Smooth muscle cell of the coronary artery (primary cell): Measurements from ENCODE around the gene NKX6-2. TPM values are rescaled to one million over a fixed set of nuclear protein-coding genes. Genes with fewer than 3 reads are reported as not detected.

ENCODE experiments used
- total RNA-seq: library from RNA; depleted of rRNA; stranded (reverse); fragments of >200 nt; gene quantifications from 2 replicates; pipeline ENCODE4 v1.2.3, GENCODE V29; 2014; ENCODE audit warnings: low replicate concordance

NKX6-2 gene
- total RNA-seq = not detected in 2 replicates

GRCh38 chr10:132785723-132786475 lies at the start of gene NKX6-2:
TSS of gene NKX6-2 (minus strand) at chr10:132786147. CDS start at chr10:132785948, 199 bp downstream.

Other genes starting within 250 kb of the NKX6-2 start
- gene INPP5A, start 248.4 kb downstream of the NKX6-2 start, total RNA-seq = 26.3 and 38.0 TPM in 2 replicates
- gene CFAP46, start 156.4 kb upstream of the NKX6-2 start, total RNA-seq = 0.12 and 0.38 TPM in 2 replicates